WI38 (cell line): ENCODE results near the gene GNA15.

Experiments
- H3K4me3 ChIP-seq: 2 replicates; pipeline ENCODE4 v1.5.1; 2011; ENCODE audit warnings: low read depth, mild to moderate bottlenecking, control low read depth, low read length
- CTCF ChIP-seq: IDR thresholded peaks from 2 replicates; pipeline ENCODE4 v1.5.1; 2012; ENCODE audit warnings: low read depth, mild to moderate bottlenecking, control low read depth, low read length

The GNA15 gene

GRCh38 chr19:3114811-3115210, 21.0 kb upstream of the GNA15 start:
- TF ChIP-seq CTCF: no peak
- H3K4me3 ChIP-seq: no peak overlapping the region

GRCh38 chr19:3115411-3115810, 20.4 kb upstream of the GNA15 start:
- no peak overlapping the region for H3K4me3 ChIP-seq
- no peak for TF ChIP-seq CTCF

GRCh38 chr19:3115916-3116602, 19.8 kb upstream of the GNA15 start:
- H3K4me3 ChIP-seq: no peak overlapping the region
- TF ChIP-seq CTCF: no peak

GRCh38 chr19:3116621-3117020, 19.2 kb upstream of the GNA15 start:
- H3K4me3 ChIP-seq: no peak overlapping the region
- no peak for TF ChIP-seq CTCF

- TF ChIP-seq CTCF: no peak
- H3K4me3 ChIP-seq: no peak overlapping the region
Observed at GRCh38 chr19:3117716-3118115, 18.1 kb upstream of the GNA15 start.

- no peak for TF ChIP-seq CTCF
- no peak overlapping the region for H3K4me3 ChIP-seq
Observed at GRCh38 chr19:3118232-3119070, 17.4 kb upstream of the GNA15 start.

GRCh38 chr19:3119071-3119595, 16.7 kb upstream of the GNA15 start:
- TF ChIP-seq CTCF: no peak
- H3K4me3 ChIP-seq: no peak overlapping the region
